PFSK-1 (cell line): ENCODE measurements around the gene PKP2.

ENCODE experiments used
- POLR2AphosphoS5 ChIP-seq: IDR thresholded peaks from 2 replicates; pipeline ENCODE4 v1.6.1; 2012; ENCODE audit warnings: low read depth, mild to moderate bottlenecking, control low read depth, low read length, moderate library complexity
- SIN3A ChIP-seq: IDR thresholded peaks from 2 replicates; pipeline ENCODE4 v1.6.1; 2012; ENCODE audit warnings: mild to moderate bottlenecking, low read length, moderate library complexity, borderline replicate concordance; ENCODE audit not compliant: insufficient read depth
- TAF1 ChIP-seq: IDR thresholded peaks from 2 replicates; pipeline ENCODE4 v1.6.1; 2012; ENCODE audit warnings: low read length, control low read depth, borderline replicate concordance; ENCODE audit not compliant: insufficient read depth

- TF ChIP-seq POLR2AphosphoS5 (no peak), TAF1 (no peak), SIN3A (no peak)
Observed at GRCh38 chr12:32921397-32921796, 24.8 kb upstream of the PKP2 start.
